ENCODE results near the gene SMIM7.
"Not testable (repeated sequence)": the region's sequence is repeated elsewhere in the genome, so short reads cannot be mapped to it uniquely, and the experiment has no call there.

The SMIM7 gene

GRCh38 chr19:16654140-16654539 lies 5.8 kb downstream of the SMIM7 start:
- DNase-seq = no peak

- no peak for DNase-seq
These were observed 7.1 kb downstream of the SMIM7 start for GRCh38 chr19:16652854-16653253.

- not testable (repeated sequence) for DNase-seq
These were observed 8.3 kb downstream of the SMIM7 start for GRCh38 chr19:16651421-16652188.

GRCh38 chr19:16650821-16651220 lies 9.1 kb downstream of the SMIM7 start:
- DNase-seq = no peak

GRCh38 chr19:16649734-16650133 lies 10.2 kb downstream of the SMIM7 start:
- DNase-seq = no peak

GRCh38 chr19:16645140-16645539 lies 14.8 kb downstream of the SMIM7 start:
- no peak for DNase-seq

- DNase-seq = no peak
These were observed 18.2 kb downstream of the SMIM7 start for GRCh38 chr19:16641695-16642094.

- DNase-seq = no peak
These were observed 19.0 kb downstream of the SMIM7 start for GRCh38 chr19:16640951-16641350.

GRCh38 chr19:16638666-16639065 lies 21.3 kb downstream of the SMIM7 start:
- DNase-seq = no peak

- no peak for DNase-seq
These were observed 22.4 kb downstream of the SMIM7 start for GRCh38 chr19:16637535-16637934.

- no peak for DNase-seq
These were observed 28.5 kb downstream of the SMIM7 start for GRCh38 chr19:16631465-16631864.

GRCh38 chr19:16628984-16629691 lies 30.8 kb downstream of the SMIM7 start:
- peak; percentile 71 for DNase-seq

- peak; percentile 96 for DNase-seq
These were observed 31.6 kb downstream of the SMIM7 start, which contains the start of gene MED26 for GRCh38 chr19:16628183-16628983. MED26 (minus strand) TSS chr19:16628204; CDS start chr19:16627943, 261 bp downstream.

- no peak for DNase-seq
These were observed 32.1 kb downstream of the SMIM7 start for GRCh38 chr19:16627928-16628182.

GRCh38 chr19:16627193-16627927 lies 32.6 kb downstream of the SMIM7 start:
- no peak for DNase-seq

GRCh38 chr19:16626796-16627192 lies 33.1 kb downstream of the SMIM7 start:
- no peak for DNase-seq

GRCh38 chr19:16625163-16625958 lies 34.6 kb downstream of the SMIM7 start:
- no peak for DNase-seq

- DNase-seq = no peak
These were observed 35.7 kb downstream of the SMIM7 start for GRCh38 chr19:16624236-16624635.

GRCh38 chr19:16623576-16623975 lies 36.4 kb downstream of the SMIM7 start:
- DNase-seq = no peak

GRCh38 chr19:16623066-16623465 lies 36.9 kb downstream of the SMIM7 start:
- no peak for DNase-seq

GRCh38 chr19:16621165-16621800 lies 38.7 kb downstream of the SMIM7 start:
- no peak for DNase-seq

GRCh38 chr19:16620584-16620983 lies 39.4 kb downstream of the SMIM7 start:
- DNase-seq = no peak

Measured in RPMI8226 (cell line).